AG04449 (cell line): ENCODE data around the gene DENND4B.
"Not testable (repeated sequence)": the region's sequence is repeated elsewhere in the genome, so short reads cannot be mapped to it uniquely, and the experiment has no call there.

ENCODE experiments used
- CTCF ChIA-PET: fragments of 350-600 bp; formaldehyde crosslinking; extraction: SDS; loops from one replicate; lab custom pipeline; 2021; ENCODE audit warnings: antibody characterized with exemption; lab: Yijun Ruan, JAX
- POLR2A ChIA-PET: fragments of 400-600, 350-600 bp; formaldehyde crosslinking; extraction: SDS; loops from one replicate; lab custom pipeline; 2020; ENCODE audit warnings: antibody characterized with exemption, inconsistent platforms; lab: Yijun Ruan, JAX
- DNase-seq: peaks from one replicate; pipeline ENCODE4 v3.0.0-alpha.2; 2010; ENCODE audit warnings: low read depth, low spot score
- H3K4me3 ChIP-seq: 2 replicates; pipeline ENCODE4 v1.5.1; 2011; ENCODE audit warnings: low read depth, mild to moderate bottlenecking, control low read depth, low read length
- TF ChIP-seq, protein P1 (sequence below): IDR thresholded peaks from one replicate; pipeline ENCODE4 v1.5.1; 2011; ENCODE audit warnings: mild to moderate bottlenecking, moderate library complexity, low read length, control low read depth, inconsistent platforms; ENCODE audit not compliant: insufficient read depth; ENCODE audit errors: missing control alignments

Gene DENND4B

GRCh38 chr1:153907134-153907533 is 39.4 kb downstream of the DENND4B start:
- ChIA-PET CTCF (no interaction called here), POLR2A (no interaction called here)
- no peak overlapping the region for H3K4me3 ChIP-seq
- TF ChIP-seq, protein P1, sequence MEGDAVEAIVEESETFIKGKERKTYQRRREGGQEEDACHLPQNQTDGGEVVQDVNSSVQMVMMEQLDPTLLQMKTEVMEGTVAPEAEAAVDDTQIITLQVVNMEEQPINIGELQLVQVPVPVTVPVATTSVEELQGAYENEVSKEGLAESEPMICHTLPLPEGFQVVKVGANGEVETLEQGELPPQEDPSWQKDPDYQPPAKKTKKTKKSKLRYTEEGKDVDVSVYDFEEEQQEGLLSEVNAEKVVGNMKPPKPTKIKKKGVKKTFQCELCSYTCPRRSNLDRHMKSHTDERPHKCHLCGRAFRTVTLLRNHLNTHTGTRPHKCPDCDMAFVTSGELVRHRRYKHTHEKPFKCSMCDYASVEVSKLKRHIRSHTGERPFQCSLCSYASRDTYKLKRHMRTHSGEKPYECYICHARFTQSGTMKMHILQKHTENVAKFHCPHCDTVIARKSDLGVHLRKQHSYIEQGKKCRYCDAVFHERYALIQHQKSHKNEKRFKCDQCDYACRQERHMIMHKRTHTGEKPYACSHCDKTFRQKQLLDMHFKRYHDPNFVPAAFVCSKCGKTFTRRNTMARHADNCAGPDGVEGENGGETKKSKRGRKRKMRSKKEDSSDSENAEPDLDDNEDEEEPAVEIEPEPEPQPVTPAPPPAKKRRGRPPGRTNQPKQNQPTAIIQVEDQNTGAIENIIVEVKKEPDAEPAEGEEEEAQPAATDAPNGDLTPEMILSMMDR, result no peak
- DNase-seq, result no peak

- ChIA-PET CTCF (no interaction called here), POLR2A (no interaction called here)
Measured at GRCh38 chr1:153906396-153906795, 40.1 kb downstream of the DENND4B start.

GRCh38 chr1:153905908-153906307 is 40.6 kb downstream of the DENND4B start:
- CTCF ChIA-PET, H3K4me3 ChIP-seq, DNase-seq, POLR2A ChIA-PET: not testable (repeated sequence)

More at GRCh38 chr1:153906396-153906795, 40.1 kb downstream of the DENND4B start:
- no peak overlapping the region for H3K4me3 ChIP-seq
- TF ChIP-seq, protein P1, result no peak
- no peak for DNase-seq

GRCh38 chr1:153903841-153904455 is 42.6 kb downstream of the DENND4B start:
- H3K4me3 ChIP-seq, result no peak overlapping the region
- POLR2A ChIA-PET, result no interaction called here
- TF ChIP-seq, protein P1, result no peak
- DNase-seq, result no peak
- CTCF ChIA-PET, result interaction anchor here (0.7 to 1.1 kb wide), 2 partner anchors 10 to 217 kb away, joined by 3 to 4 read pairs; no protein-coding TSS in a partner anchor

DNA sequence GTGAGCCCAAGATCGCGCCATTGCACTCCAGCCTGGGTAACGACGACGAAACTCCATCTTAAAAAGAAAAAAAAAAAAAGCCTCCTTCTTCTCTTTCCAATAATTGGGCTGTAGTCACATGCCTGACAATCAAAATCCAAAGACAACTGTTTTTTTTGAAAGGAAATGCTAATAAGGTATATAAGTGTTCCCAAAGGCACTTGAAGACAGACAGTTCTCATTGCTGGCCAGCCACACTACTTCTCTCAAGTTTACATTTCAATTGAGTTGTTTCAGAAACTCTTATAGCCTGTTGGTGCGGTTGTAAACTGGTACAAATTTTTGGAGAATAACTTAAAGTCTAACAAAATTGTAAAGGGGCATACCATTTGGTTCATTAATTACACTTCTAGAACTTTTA is 47.0 kb downstream of the DENND4B start:
- H3K4me3 ChIP-seq, result no peak overlapping the region
- CTCF ChIA-PET, result interaction anchor here (0.8 to 1.2 kb wide), 2 partner anchors 23 to 47 kb away, joined by 3 read pairs; partner anchors contain the start of gene DENND4B
- POLR2A ChIA-PET, result no interaction called here
- DNase-seq, result no peak
- TF ChIP-seq, protein P1, result no peak

- CTCF ChIA-PET, result interaction anchor here (0.9 to 1.5 kb wide), 2 partner anchors 14 to 90 kb away, joined by 3 read pairs; partner anchors contain the start of gene RAB13
- POLR2A ChIA-PET, H3K4me3 ChIP-seq, DNase-seq: not testable (repeated sequence)
Measured at GRCh38 chr1:153895866-153896265, 50.7 kb downstream of the DENND4B start.

DNA sequence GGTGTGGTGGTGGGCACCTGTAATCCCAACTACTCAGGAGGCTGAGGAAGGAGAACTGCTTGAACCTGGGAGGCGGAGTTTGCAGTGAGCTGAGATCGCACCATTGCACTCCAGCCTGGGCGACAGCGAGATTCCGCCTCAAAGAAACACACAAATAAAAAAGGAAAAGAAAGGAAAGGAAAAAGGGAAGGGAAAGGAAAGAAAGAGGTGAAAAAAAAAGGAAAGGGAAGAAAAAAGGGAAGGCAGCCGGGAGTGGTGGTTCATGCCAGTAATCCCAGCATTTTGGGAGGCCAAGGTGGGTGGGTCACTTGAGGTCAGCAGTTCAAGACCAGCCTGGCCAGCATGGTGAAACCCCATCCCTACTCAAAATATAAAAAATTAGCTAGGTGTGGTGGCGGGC is 55.5 kb downstream of the DENND4B start:
- CTCF ChIA-PET, result not testable (repeated sequence)

GRCh38 chr1:153888533-153888932 is 58.0 kb downstream of the DENND4B start:
- no peak overlapping the region for H3K4me3 ChIP-seq
- TF ChIP-seq, protein P1, result no peak
- CTCF ChIA-PET, result interaction anchor here (0.9 kb wide), 1 partner anchor 98 kb away, joined by 3 read pairs; no protein-coding TSS in a partner anchor
- no peak for DNase-seq
- POLR2A ChIA-PET, result no interaction called here

More for the DNA sequence above, 55.5 kb downstream of the DENND4B start:
- DNase-seq, POLR2A ChIA-PET, H3K4me3 ChIP-seq: not testable (repeated sequence)
